OCI-LY7 (cell line): ENCODE results near the gene MOCS1. TPM values are rescaled to one million over a fixed set of nuclear protein-coding genes. Genes with fewer than 3 reads are reported as not detected.

Experiments
- BruUV-seq: library from RNA; stranded (reverse); fragments of 400-500 nt; replicated peaks from 2 replicates; lab custom pipeline; 2021; lab: Mats Ljungman, UMichigan
- CTCF ChIA-PET: fragments of 300-600 bp; sonication (Branson Sonifier 250); formaldehyde crosslinking; loops from one replicate; lab custom pipeline; 2022; ENCODE audit warnings: antibody characterized with exemption; ENCODE audit not compliant: unreplicated experiment; lab: Charles Lee
- POLR2A ChIA-PET: fragments of 300-600 bp; sonication (Branson Sonifier 250); formaldehyde crosslinking; loops from one replicate; lab custom pipeline; 2022; ENCODE audit warnings: antibody characterized with exemption; lab: Charles Lee
- DNase-seq: peaks from one replicate; pipeline ENCODE4 v3.0.0-alpha.2; 2015; ENCODE audit warnings: low spot score
- H2AFZ ChIP-seq: fragments of 200-600 bp; sonication (generic), shearing (Covaris generic); 2 replicates; pipeline ENCODE4 v1.6.1; 2014; ENCODE audit warnings: mild to moderate bottlenecking, antibody characterized with exemption, low read length, moderate library complexity
- H3K27ac ChIP-seq: fragments of 200-600 bp; sonication (generic); 2 replicates; pipeline ENCODE4 v1.5.1; 2014; ENCODE audit warnings: mixed run types, low read depth, mild to moderate bottlenecking, moderate library complexity, low read length, inconsistent platforms; ENCODE audit not compliant: poor library complexity, severe bottlenecking
- H3K36me3 ChIP-seq: fragments of 200-600 bp; sonication (generic); 2 replicates; pipeline ENCODE4 v1.6.1; 2014; ENCODE audit warnings: mild to moderate bottlenecking, antibody characterized with exemption, low read length, moderate library complexity, mixed read lengths; ENCODE audit not compliant: insufficient read depth
- H3K4me1 ChIP-seq: fragments of 200-600 bp; sonication (generic); 2 replicates; pipeline ENCODE4 v1.5.1; 2014; ENCODE audit warnings: mild to moderate bottlenecking, low read length; ENCODE audit not compliant: insufficient read depth, poor library complexity, severe bottlenecking
- H3K4me2 ChIP-seq: fragments of 200-600 bp; sonication (generic); 2 replicates; pipeline ENCODE4 v1.6.1; 2014; ENCODE audit warnings: mild to moderate bottlenecking, low read length
- H3K4me3 ChIP-seq: fragments of 200-600 bp; sonication (generic); 2 replicates; pipeline ENCODE4 v1.5.1; 2014; ENCODE audit warnings: mild to moderate bottlenecking, low read depth, low read length; ENCODE audit not compliant: poor library complexity, severe bottlenecking
- H3K79me2 ChIP-seq: fragments of 200-600 bp; sonication (generic); 2 replicates; pipeline ENCODE4 v1.6.1; 2016; ENCODE audit warnings: low read depth, mild to moderate bottlenecking, low read length, moderate library complexity, mixed read lengths; ENCODE audit not compliant: insufficient read depth
- H3K9me2 ChIP-seq: fragments of 200-600 bp; sonication (generic); 2 replicates; pipeline ENCODE4 v1.6.1; 2016; ENCODE audit warnings: mild to moderate bottlenecking, low read length, mixed read lengths; ENCODE audit not compliant: insufficient read depth
- H3K9me3 ChIP-seq: fragments of 200-600 bp; sonication (generic); 2 replicates; pipeline ENCODE4 v1.6.1; 2014; ENCODE audit warnings: mild to moderate bottlenecking, mixed run types, low read length, mixed read lengths
- H4K20me1 ChIP-seq: fragments of 200-600 bp; sonication (generic); 2 replicates; pipeline ENCODE4 v1.6.1; 2014; ENCODE audit warnings: mild to moderate bottlenecking, antibody characterized with exemption, low read length, moderate library complexity, mixed read lengths; ENCODE audit not compliant: insufficient read depth
- CTCF ChIP-seq: fragments of 200-600 bp; sonication (generic); conservative IDR thresholded peaks from 2 replicates; pipeline ENCODE4 v1.5.1; 2014; ENCODE audit warnings: mild to moderate bottlenecking, antibody characterized with exemption, low read length, moderate library complexity, mixed read lengths
- EZH2phosphoT487 ChIP-seq: fragments of 200-600 bp; sonication (generic); IDR thresholded peaks from 2 replicates; pipeline ENCODE4 v1.6.1; 2018; ENCODE audit warnings: low read depth, borderline replicate concordance, mild to moderate bottlenecking, mixed run types, antibody characterized with exemption, low read length, moderate library complexity, mixed read lengths
- intact Hi-C: fragments of 100-400 bp; cut with micrococcal nuclease; formaldehyde crosslinking; loops from one replicate; pipeline ENCODE4 v1.10.0; 2022; ENCODE audit not compliant: unreplicated experiment
- total RNA-seq, 2 experiments: library from RNA; depleted of rRNA in 1 of 2; stranded (reverse); fragments of >200 nt in 1 of 2; shearing (Covaris generic) in 1 of 2; gene quantifications; 2 replicates each; pipeline ENCODE4 v1.2.3, GENCODE V29; 2014 to 2022

The MOCS1 gene
- total RNA-seq, 2 experiments from 2014 or later: not detected

- Histone ChIP-seq H2AFZ (no peak overlapping the region), H3K9me3 (no peaks in the 10 kb centered on the region), H3K4me3 (no peak overlapping the region), H3K36me3 (no peaks in the 10 kb centered on the region), H3K79me2 (no peaks in the 10 kb centered on the region), H4K20me1 (no peaks in the 10 kb centered on the region), H3K4me1 (no peaks in the 10 kb centered on the region), H3K27ac (no peak overlapping the region), H3K9me2 (no peaks in the 10 kb centered on the region), H3K4me2 (no peak overlapping the region)
- DNase-seq: no peak
- intact Hi-C loops: no loop called here
- BruUV-seq: no TSS peak
- TF ChIP-seq CTCF (no peak), EZH2phosphoT487 (no peak)
- ChIA-PET POLR2A (no interaction called here), CTCF (no interaction called here)
Observed at GRCh38 chr6:39915866-39916265, 18.4 kb downstream of the MOCS1 start.

DNA sequence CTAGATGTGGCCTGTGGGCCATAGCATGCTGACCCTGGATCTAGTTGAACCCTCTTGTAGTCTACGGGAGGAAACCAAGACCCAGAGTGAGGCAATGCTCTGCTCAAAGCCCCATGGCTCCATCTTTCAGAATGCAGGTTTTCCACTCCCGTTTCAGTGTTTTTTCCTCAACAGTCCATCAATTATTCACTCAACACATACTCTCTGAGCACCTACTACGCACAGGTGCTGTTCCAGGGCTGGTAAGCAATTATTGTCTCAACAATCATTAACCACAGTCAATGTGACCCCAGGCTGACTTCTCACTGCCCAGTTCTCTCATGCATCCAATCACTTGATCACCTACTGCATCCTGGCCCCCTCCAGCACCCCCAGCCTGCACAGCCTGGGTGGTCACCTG lies 20.0 kb downstream of the MOCS1 start:
- intact Hi-C loops: no loop called here
- ChIA-PET CTCF (no interaction called here), POLR2A (no interaction called here)

More for the DNA sequence above, 20.0 kb downstream of the MOCS1 start:
- no peak overlapping the region for H2AFZ ChIP-seq
- no peaks in the 10 kb centered on the region for H4K20me1 ChIP-seq
- no peaks in the 10 kb centered on the region for H3K4me1 ChIP-seq
- no TSS peak for BruUV-seq
- no peak overlapping the region for H3K4me2 ChIP-seq
- no peak overlapping the region for H3K4me3 ChIP-seq
- H3K9me2 ChIP-seq: no peaks in the 10 kb centered on the region
- no peaks in the 10 kb centered on the region for H3K36me3 ChIP-seq
- no peaks in the 10 kb centered on the region for H3K9me3 ChIP-seq
- H3K79me2 ChIP-seq: no peaks in the 10 kb centered on the region
- TF ChIP-seq EZH2phosphoT487 (no peak), CTCF (no peak)
- no peak for DNase-seq
- H3K27ac ChIP-seq: no peak overlapping the region
